OCI-LY7 (cell line): ENCODE results near the gene YY1.

Source experiments
- CTCF ChIP-seq: fragments of 200-600 bp; sonication (generic); conservative IDR thresholded peaks from 2 replicates; pipeline ENCODE4 v1.5.1; 2014; ENCODE audit warnings: mild to moderate bottlenecking, antibody characterized with exemption, low read length, moderate library complexity, mixed read lengths
- EZH2phosphoT487 ChIP-seq: fragments of 200-600 bp; sonication (generic); IDR thresholded peaks from 2 replicates; pipeline ENCODE4 v1.6.1; 2018; ENCODE audit warnings: low read depth, borderline replicate concordance, mild to moderate bottlenecking, mixed run types, antibody characterized with exemption, low read length, moderate library complexity, mixed read lengths

- no peak for TF ChIP-seq CTCF
- no peak for TF ChIP-seq EZH2phosphoT487
Observed at GRCh38 chr14:100256339-100256895, 17.5 kb downstream of the YY1 start.
